ENCODE measurements around the gene VSIR.
A peak's percentile ranks its signal among the peaks of the same experiment; 100 is the strongest.

VSIR gene

GRCh38 chr10:71711052-71711623, 62.2 kb downstream of the VSIR start:
- no peak for DNase-seq

GRCh38 chr10:71710519-71710918, 62.8 kb downstream of the VSIR start:
- no peak for DNase-seq

- no peak for DNase-seq
Measured at GRCh38 chr10:71708897-71709882, 64.1 kb downstream of the VSIR start.

- peak; percentile 46 for DNase-seq
Measured at GRCh38 chr10:71708301-71708703, 65.0 kb downstream of the VSIR start.

- DNase-seq, result no peak
Measured at GRCh38 chr10:71707240-71707789, 66.0 kb downstream of the VSIR start.

GRCh38 chr10:71706216-71707121, 66.9 kb downstream of the VSIR start:
- DNase-seq, result no peak

- DNase-seq, result no peak
Measured at GRCh38 chr10:71705582-71705981, 67.7 kb downstream of the VSIR start.

- no peak for DNase-seq
Measured at GRCh38 chr10:71704816-71705215, 68.5 kb downstream of the VSIR start.

- no peak for DNase-seq
Measured at GRCh38 chr10:71703577-71703976, 69.7 kb downstream of the VSIR start.

- no peak for DNase-seq
Measured at GRCh38 chr10:71701496-71702132, 71.7 kb downstream of the VSIR start.

- DNase-seq, result no peak
Measured at GRCh38 chr10:71700731-71701368, 72.5 kb downstream of the VSIR start.

- DNase-seq, result no peak
Measured at GRCh38 chr10:71698737-71699136, 74.6 kb downstream of the VSIR start.

GRCh38 chr10:71697938-71698709, 75.2 kb downstream of the VSIR start:
- no peak for DNase-seq

Measured in hematopoietic multipotent progenitor cell treated with erythropoietin and hydrocortisone succinate and interleukin-3 and kit ligand, for 8 days (in vitro differentiated cells).